ENCODE data around the gene PTTG1. TPM values are rescaled to one million over a fixed set of nuclear protein-coding genes. Genes with fewer than 3 reads are reported as not detected.
"Not testable (repeated sequence)": the region's sequence is repeated elsewhere in the genome, so short reads cannot be mapped to it uniquely, and the experiment has no call there.

PTTG1 gene
- polyA plus RNA-seq, 12 donors = 17.0 to 55.8 (median 37.8) TPM; not detected in 1

- peak; percentile 97 for DNase-seq
Observed at GRCh38 chr5:160418561-160419457, 2.8 kb upstream of the PTTG1 start, which contains the start of gene SLU7. TSS of gene SLU7 (minus strand) at chr5:160419081. CDS start at chr5:160415294, 3,787 bp downstream.

DNA sequence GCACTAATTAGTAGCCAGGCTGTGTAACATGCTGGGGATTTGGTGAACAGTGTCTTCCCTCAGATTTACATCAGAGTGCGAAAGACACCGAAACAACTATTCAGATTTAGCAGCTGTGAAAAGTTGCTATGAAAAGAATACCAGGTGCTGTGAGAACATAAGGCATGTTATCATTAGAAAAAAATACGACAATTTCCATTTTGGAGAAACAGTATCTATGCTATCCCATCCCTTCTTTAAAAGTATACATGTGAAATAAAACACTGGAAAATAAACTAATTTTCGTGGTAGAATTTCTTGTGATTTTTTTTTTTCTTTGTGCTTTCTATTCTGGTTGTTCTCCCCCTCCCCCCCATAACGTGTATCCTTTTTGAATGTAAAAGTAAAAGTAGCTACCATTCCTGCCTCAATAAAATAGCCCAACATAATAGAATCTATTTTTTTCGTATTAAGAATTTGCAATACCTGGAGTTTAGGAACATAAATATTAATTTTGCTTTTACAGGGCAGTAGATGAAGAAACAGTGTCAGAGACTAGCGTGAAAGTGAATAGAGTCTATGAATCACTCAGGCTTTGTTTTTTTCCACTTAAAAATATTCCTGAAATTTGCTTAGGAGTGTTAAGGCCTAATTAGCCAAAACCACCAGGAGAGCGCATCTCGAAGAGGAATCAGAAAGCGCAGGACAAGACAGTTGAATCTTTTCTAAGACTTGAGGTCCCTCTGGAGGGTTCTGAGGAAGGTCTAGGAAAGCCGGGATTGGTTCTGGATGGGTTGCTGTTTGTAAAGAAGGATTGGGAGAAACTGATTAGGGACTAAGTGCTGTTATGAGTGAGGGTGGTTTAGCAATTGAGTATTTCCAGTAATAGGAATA, 2.0 kb upstream of the PTTG1 start:
- DNase-seq = no peak

DNA sequence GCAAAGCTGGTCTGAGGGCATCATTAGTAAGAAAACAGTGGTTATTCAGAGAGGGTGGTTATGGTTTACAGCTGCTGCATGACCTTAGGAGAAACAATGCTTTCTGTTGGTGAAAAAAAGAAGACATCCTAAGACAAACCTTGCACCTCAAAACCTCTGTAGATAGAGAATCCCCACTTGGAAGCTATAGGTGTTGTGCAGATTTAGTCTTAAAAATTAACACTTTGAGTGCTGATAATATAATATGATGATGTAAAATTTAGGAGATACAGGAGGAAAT, 1.4 kb upstream of the PTTG1 start:
- DNase-seq = no peak

DNA sequence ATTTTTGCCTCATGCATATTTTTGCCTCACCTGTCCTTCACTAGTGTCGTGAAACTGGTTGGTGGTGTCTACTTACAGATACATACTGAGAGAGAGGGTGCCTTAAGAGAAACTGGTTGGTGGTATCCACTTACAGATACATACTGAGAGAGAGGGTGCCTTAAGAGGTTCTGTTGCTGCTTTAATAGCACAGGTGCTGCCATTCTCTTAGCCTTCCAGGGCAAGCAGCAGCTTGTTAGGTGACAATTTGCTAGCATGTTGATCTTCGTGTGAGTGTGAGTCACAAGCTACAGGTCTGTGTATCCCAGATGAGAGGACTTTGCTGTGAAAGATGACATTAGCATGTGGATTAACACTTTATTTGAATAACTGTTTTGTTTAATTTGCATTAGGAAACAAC, 1.4 kb downstream of the PTTG1 start:
- DNase-seq = no peak

DNA sequence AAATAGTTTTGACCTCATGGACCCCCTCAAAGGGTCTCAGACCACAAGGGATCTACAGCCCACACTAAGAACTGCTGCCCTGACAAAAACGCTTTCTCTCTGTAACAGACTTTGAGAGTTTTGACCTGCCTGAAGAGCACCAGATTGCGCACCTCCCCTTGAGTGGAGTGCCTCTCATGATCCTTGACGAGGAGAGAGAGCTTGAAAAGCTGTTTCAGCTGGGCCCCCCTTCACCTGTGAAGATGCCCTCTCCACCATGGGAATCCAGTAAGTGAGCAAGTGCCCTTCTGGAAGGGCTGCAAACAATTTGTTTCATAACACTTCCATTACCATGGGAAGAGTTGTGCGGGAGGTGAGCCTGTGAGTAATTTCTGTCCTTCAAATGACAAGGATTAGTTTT, 6.0 kb downstream of the PTTG1 start:
- DNase-seq = no peak

- no peak for DNase-seq
Observed at GRCh38 chr5:160432196-160432595, 10.5 kb downstream of the PTTG1 start.

- DNase-seq = no peak
Observed at GRCh38 chr5:160432787-160433186, 11.1 kb downstream of the PTTG1 start.

DNA sequence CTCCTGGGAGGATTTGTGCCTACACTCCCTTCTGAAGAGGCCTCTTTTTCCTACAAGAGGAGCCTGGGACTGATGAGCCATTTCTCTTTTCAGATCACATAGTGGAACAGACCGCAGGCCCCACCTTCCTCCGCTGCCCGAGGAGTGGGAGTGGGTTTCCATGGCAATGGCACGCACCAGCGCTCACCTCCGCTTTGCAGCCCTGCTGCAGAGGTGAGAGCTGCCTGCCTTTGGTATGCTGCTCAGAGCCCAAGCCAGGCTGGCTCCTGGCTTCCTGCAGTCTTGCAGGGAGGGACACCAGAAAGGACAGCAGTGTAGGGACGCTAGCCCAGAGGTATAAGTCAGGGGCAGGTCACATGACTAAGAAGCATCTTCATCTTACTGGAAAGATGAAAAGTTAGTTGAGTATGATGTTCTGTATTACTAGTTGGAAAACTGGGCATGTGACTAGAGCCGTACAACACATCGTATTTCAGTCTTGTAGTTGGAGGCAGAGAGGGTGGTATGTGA, 12.4 kb downstream of the PTTG1 start:
- DNase-seq = no peak

GRCh38 chr5:160435532-160435931, 13.9 kb downstream of the PTTG1 start:
- DNase-seq = no peak

- no peak for DNase-seq
Observed at GRCh38 chr5:160436017-160436416, 14.4 kb downstream of the PTTG1 start.

DNA sequence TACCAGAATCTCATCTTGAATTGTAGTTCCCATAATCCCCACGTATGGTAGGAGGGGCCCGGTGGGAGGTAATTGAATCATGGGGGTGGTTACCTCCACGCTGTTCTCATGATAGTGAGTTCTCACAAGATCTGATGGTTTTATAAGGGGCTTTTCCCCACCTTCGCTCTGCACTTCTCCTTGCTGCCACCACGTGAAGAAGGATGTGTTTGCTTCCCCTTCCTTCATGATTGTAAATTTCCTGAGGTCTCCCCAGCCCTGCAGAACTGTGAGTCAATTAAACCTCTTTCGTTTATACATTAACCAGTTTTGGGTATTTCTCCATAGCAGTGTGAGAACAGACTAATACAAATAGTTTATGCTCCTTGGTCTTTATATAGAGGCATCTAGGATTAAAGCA, 15.0 kb downstream of the PTTG1 start:
- not testable (repeated sequence) for DNase-seq

DNA sequence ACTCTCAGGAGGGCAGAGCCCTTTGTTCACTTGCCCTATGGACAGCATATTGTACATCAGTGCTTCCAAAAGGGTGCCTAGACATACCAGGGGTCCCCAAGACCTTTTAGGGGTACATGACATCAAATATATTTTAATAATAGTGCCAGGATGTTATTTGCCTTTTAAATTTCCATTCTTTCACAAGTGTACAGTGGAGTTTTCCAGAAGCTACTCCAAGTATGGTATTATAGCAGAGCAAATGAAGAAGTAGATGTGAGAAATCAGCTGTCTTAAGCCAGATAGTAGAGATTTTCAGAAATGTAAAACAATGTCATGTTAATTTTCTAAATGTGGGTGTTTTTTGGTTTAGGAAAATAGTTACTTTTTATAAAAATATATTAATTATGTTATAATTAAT, 15.6 kb downstream of the PTTG1 start:
- no peak for DNase-seq

DNA sequence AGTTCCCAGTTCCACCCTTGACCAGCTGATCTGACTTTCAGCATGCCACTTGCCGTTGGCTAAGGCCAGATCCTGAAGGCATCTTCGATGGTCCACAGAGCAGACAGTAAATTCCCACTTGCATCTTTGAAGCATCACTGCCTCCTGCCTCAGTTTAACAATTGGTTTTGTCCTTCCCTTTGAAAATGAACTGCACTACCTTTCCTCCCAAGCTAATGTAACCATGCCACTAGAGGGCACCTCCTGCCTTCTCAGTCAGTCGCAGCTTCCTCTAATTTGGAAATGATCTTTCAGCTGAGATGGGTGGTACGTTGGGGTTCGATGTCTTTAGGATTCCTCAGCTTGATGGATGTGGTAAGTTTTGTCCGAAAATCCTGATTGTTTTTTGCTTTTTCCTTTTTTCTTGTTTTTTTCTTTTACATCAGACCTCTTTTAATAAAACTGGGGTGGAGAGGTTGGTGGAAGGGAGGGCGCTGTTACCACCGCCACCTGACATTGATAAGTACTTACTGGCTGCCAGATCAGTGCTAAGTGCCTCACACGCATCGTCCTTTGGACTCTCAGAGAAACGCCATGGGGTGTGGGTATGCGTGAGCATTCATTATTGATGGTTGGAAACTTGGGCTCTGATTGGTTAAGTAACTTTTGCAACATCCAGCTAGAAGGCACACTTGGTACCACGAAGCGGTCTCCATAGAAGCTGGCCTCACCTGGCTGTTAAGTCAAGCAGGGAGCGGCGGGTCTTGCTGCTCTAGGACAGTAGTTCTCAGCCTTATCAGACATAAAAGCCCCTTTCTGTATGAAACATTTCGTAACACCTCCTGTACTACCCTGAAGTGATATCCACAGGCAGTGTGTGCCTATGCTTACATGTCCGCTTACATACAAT, 16.9 kb downstream of the PTTG1 start:
- DNase-seq = peak; percentile 39

DNA sequence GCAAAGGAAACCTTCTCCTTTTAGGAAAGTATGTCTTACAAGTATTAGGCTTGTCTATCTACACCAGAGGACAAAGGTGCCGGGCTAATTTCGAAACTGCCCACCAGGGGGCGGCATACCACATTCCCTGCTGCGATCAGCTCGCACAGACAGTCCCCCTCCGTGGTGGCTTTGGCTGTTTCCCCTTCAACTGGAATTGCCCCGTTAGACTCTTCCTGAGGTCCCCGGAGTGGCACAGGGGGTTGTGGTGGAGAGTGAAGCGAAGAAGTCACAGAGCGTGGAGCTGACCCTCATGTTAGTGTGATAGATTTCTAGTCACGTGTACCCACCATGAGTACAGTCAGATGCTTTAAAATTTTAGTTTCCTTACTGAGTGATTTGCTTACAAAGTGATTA, 17.5 kb downstream of the PTTG1 start:
- peak; percentile 87 for DNase-seq

- DNase-seq = no peak
Observed at GRCh38 chr5:160441311-160441781, 19.7 kb downstream of the PTTG1 start.

GRCh38 chr5:160442824-160443431, 21.3 kb downstream of the PTTG1 start:
- no peak for DNase-seq

DNA sequence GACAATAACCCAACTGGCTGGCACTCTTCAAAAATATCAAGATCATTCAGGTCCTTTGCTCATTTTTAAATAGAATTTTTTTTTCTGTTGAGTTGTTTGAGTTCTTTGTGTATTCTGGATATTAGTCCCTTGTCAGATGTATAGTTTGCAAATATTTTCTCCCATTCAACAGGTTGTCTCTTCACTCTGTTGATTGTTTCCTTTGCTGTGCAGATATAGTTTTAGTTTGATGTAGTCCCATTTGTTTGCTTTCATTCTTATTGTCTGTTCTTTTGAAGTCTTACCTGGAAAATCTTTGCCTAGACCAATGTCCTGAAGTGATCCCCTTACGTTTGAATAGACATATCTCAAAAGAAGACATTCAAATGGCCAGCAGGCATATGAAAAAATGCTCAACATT, 22.8 kb downstream of the PTTG1 start:
- no peak for DNase-seq

- no peak for DNase-seq
Observed at GRCh38 chr5:160445132-160445531, 23.5 kb downstream of the PTTG1 start.

- DNase-seq = no peak
Observed at GRCh38 chr5:160445751-160446150, 24.1 kb downstream of the PTTG1 start.

GRCh38 chr5:160448886-160449285, 27.2 kb downstream of the PTTG1 start:
- DNase-seq = no peak

- no peak for DNase-seq
Observed at GRCh38 chr5:160449458-160449857, 27.8 kb downstream of the PTTG1 start.

Measured in muscle of arm (tissue), 12 donors.